Right lobe of liver (tissue), 6 donors: ENCODE results near the gene KCNN3. TPM values are rescaled to one million over a fixed set of nuclear protein-coding genes. Genes with fewer than 3 reads are reported as not detected.

Experiments used
- ATAC-seq, 4 donors: fragments of 200-7000 bp; cut with Tn5 transposase; one replicate each; pipeline ENCODE4 v1.9.1; 2020; ENCODE audit warnings: mild to moderate bottlenecking in 4 of 4, moderate library complexity in 4 of 4
- DNase-seq, 3 donors: peaks; one replicate each; pipeline ENCODE4 v3.0.0-alpha.2; 2020
- H3K27ac ChIP-seq, 3 donors: fragments of 200-600 bp; one replicate each; pipeline ENCODE4 v1.8.0; 2022
- H3K27me3 ChIP-seq, 2 donors: fragments of 200-600 bp; one replicate each; pipeline ENCODE4 v1.8.0; 2022
- H3K36me3 ChIP-seq, 4 donors: fragments of 200-600 bp; sonication (generic) in 1 of 4; one replicate each; pipeline versions ENCODE4 v1.5.1 to v1.8.0; 2017 to 2022; ENCODE audit warnings: control low read depth in 1 of 4
- H3K4me1 ChIP-seq, 4 donors: fragments of 200-600 bp; sonication (generic) in 1 of 4; one replicate each; pipeline versions ENCODE4 v1.5.1 to v1.8.0; 2017 to 2022; ENCODE audit warnings: control low read depth in 1 of 4
- H3K4me3 ChIP-seq, 3 donors: fragments of 200-600 bp; one replicate each; pipeline ENCODE4 v1.8.0; 2022
- H3K9me3 ChIP-seq, 4 donors: fragments of 200-600 bp; sonication (generic) in 1 of 4; one replicate each; pipeline versions ENCODE4 v1.5.1 to v1.8.0; 2017 to 2022; ENCODE audit warnings: control low read depth in 1 of 4
- POLR2A ChIP-seq: fragments of 450-650 bp; IDR thresholded peaks from one replicate; pipeline ENCODE4 v1.6.1; 2017; ENCODE audit warnings: antibody characterized with exemption, mild to moderate bottlenecking
- WGBS: methylation state at CpG from one replicate; pipeline ENCODE4 v1.1.6; 2018; ENCODE audit warnings: low coverage, low lambda C conversion rate; ENCODE audit not compliant: insufficient coverage; ENCODE audit errors: missing lambda C conversion rate; 5-methylcytosine and 5-hydroxymethylcytosine counted together
- intact Hi-C, 2 donors: fragments of 100-400 bp; cut with DNase I; formaldehyde crosslinking; loops; one replicate each; pipeline versions ENCODE4 v1.11.2 to v1.14.1; 2022
- total RNA-seq, 6 experiments: library from RNA; depleted of rRNA in 2 of 6; stranded (reverse); fragments of >200 nt in 2 of 6; fragmentation: NEBNext Ultra II Directional in 3 of 6; extraction: Animal tissue kit (Norgen Biotek cat#: 25700) in 3 of 6; gene quantifications; one replicate each; pipeline versions ENCODE4 v1.1.0 to v1.2.4, GENCODE V29; 2016 to 2023
- TF ChIP-seq, protein P1 (sequence below), 4 donors: fragments of 200-600 bp in 3 of 4; fragments of 450-650 bp in 1 of 4; IDR thresholded peaks; one replicate each; pipeline versions ENCODE4 v1.5.1 to v1.8.0; 2016 to 2022; ENCODE audit warnings: antibody characterized with exemption in 4 of 4, mild to moderate bottlenecking in 2 of 4
- donor health status: DM: no; HTN: yes; CAD: no.
- donor health status: DM: no; HTN: no; CAD: no.
- donor health status: DM: no; HTN: no; CAD: no.
- donor health status: DM: no; HTN: yes; CAD: no.
- donor health status: DM: no; HTN: yes; CAD: no.

The KCNN3 gene
- total RNA-seq, 6 experiments from 2014 or later: 0.15 to 0.64 (median 0.32) TPM

DNA sequence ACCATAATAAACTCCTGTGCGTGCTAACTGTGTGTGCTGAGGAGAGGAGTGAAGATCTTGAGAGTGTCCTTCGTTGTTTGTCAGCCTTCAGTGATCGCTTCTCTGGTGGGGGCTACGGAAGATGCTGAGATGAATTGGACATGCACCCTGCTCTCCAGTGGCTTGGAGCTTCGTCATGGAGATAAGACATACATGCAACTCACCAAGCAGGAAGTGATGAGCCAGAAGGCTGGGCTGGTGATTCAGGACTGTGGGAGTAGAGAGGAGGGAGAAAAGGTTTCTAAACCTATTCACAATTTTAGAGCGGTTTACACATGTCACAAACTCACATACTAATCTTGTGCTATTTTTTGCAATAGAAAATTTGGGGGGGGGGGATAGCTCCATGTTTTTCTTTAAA is 133.2 kb downstream of the KCNN3 start:
- TF ChIP-seq, protein P1, sequence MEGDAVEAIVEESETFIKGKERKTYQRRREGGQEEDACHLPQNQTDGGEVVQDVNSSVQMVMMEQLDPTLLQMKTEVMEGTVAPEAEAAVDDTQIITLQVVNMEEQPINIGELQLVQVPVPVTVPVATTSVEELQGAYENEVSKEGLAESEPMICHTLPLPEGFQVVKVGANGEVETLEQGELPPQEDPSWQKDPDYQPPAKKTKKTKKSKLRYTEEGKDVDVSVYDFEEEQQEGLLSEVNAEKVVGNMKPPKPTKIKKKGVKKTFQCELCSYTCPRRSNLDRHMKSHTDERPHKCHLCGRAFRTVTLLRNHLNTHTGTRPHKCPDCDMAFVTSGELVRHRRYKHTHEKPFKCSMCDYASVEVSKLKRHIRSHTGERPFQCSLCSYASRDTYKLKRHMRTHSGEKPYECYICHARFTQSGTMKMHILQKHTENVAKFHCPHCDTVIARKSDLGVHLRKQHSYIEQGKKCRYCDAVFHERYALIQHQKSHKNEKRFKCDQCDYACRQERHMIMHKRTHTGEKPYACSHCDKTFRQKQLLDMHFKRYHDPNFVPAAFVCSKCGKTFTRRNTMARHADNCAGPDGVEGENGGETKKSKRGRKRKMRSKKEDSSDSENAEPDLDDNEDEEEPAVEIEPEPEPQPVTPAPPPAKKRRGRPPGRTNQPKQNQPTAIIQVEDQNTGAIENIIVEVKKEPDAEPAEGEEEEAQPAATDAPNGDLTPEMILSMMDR (IDR thresholded peaks at IDR 0.05): no peak
- TF ChIP-seq POLR2A: no peak
- no peaks in the 10 kb centered on the region for H3K9me3 ChIP-seq
- no peaks in the 10 kb centered on the region for H3K36me3 ChIP-seq
- no peak for DNase-seq
- H3K4me3 ChIP-seq: no peak overlapping the region
- intact Hi-C loops: no loop called here
- peak in 1 of 4 donors; percentile 18 for ATAC-seq
- WGBS: 72% methylated on average over 6 of the region's 6 CpGs
- no peaks in the 10 kb centered on the region for H3K27me3 ChIP-seq
- no peak overlapping the region for H3K27ac ChIP-seq
- H3K4me1 ChIP-seq: no peaks in the 10 kb centered on the region

DNA sequence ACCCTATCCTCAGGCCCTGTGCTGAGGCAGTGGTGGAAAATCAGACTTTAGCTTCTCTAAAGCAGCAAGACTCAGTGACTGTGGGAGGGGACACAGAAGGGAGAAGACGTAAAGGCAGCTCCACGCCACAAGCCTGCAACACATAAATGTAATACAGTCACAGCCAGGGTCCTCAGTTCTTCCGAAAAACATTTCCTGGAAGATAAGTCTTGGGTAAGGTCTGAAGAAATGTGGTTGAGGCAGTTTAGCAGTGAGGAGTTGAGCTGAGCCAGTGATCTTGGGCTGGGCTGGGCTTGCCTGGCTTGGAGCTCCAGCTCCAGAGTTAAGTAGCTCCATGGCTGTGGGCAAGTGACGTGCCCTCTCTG is 134.3 kb downstream of the KCNN3 start:
- intact Hi-C loops: no loop called here
- Histone ChIP-seq H3K27ac (no peak overlapping the region), H3K4me3 (no peak overlapping the region), H3K4me1 (no peaks in the 10 kb centered on the region), H3K36me3 (no peaks in the 10 kb centered on the region), H3K9me3 (no peaks in the 10 kb centered on the region), H3K27me3 (no peaks in the 10 kb centered on the region)
- ATAC-seq (no peak), DNase-seq (no peak)
- TF ChIP-seq, protein P1 (IDR thresholded peaks at IDR 0.05): no peak
- no peak for TF ChIP-seq POLR2A
- 60% methylated on average over 4 of the region's 4 CpGs for WGBS

GRCh38 chr1:154735061-154735803 is 134.8 kb downstream of the KCNN3 start:
- Histone ChIP-seq H3K9me3 (no peaks in the 10 kb centered on the region), H3K27ac (no peak overlapping the region), H3K36me3 (no peaks in the 10 kb centered on the region), H3K4me1 (no peaks in the 10 kb centered on the region), H3K4me3 (no peak overlapping the region), H3K27me3 (no peaks in the 10 kb centered on the region)
- intact Hi-C loops: no loop called here
- WGBS: 85% methylated on average over 7 of the region's 12 CpGs
- DNase-seq (no peak), ATAC-seq (no peak)
- no peak for TF ChIP-seq POLR2A
- TF ChIP-seq, protein P1 (IDR thresholded peaks at IDR 0.05): no peak

- intact Hi-C loops: no loop called here
- no peaks in the 10 kb centered on the region for H3K4me1 ChIP-seq
- H3K27me3 ChIP-seq: no peaks in the 10 kb centered on the region
- no peak for TF ChIP-seq POLR2A
- TF ChIP-seq, protein P1 (IDR thresholded peaks at IDR 0.05): no peak
- ATAC-seq (no peak), DNase-seq (no peak)
- no peak overlapping the region for H3K27ac ChIP-seq
- no peaks in the 10 kb centered on the region for H3K9me3 ChIP-seq
- H3K4me3 ChIP-seq: no peak overlapping the region
- H3K36me3 ChIP-seq: no peaks in the 10 kb centered on the region
- no CpG with 5 or more reads among the region's 4 CpGs for WGBS
These were observed 136.5 kb downstream of the KCNN3 start for GRCh38 chr1:154733621-154734020.
